ENCODE measurements around the gene ATP8A1. TPM values are rescaled to one million over a fixed set of nuclear protein-coding genes. Genes with fewer than 3 reads are reported as not detected.

The ATP8A1 gene
- total and polyA plus RNA-seq, 12 donors = 3.4 to 27.9 (median 17.5) TPM

GRCh38 chr4:42607011-42607726 lies 49.7 kb downstream of the ATP8A1 start:
- Histone ChIP-seq H3K4me3 (no peak overlapping the region), H3K27me3 (no peaks in the 10 kb centered on the region), H3K9me3 (no peaks in the 10 kb centered on the region), H3K36me3 (peaks cover 0 to 13% (median 0%) of the 10 kb centered on the region in 9 donors), H3K27ac (peak overlapping the region in 5 of 10 donors; percentile 14 to 48 (median 41)), H3K4me1 (peaks cover 0 to 77% (median 25%) of the 10 kb centered on the region in 9 donors)
- 50 to 60% methylated on average over 3 of the region's 3 CpGs for WGBS, 2 donors
- intact Hi-C loops (cut with DNase I) = loop anchor here in 2 of 10 donors (5.0 kb wide), 2 partner anchors 45 to 50 kb away; partner anchors contain the start of gene ATP8A1 (in 1 of the 2)
- no peak for TF ChIP-seq CTCF (IDR thresholded peaks at IDR 0.05)
- ATAC-seq (peak in 5 of 8 donors; percentile 23 to 60 (median 55)), DNase-seq (no peak)

- Histone ChIP-seq H3K27ac (peak overlapping the region in 5 of 10 donors; percentile 5 to 42 (median 35)), H3K9me3 (no peaks in the 10 kb centered on the region), H3K36me3 (peaks cover 0 to 1% (median 0%) of the 10 kb centered on the region in 9 donors), H3K4me1 (peaks cover 0 to 61% (median 25%) of the 10 kb centered on the region in 9 donors), H3K27me3 (no peaks in the 10 kb centered on the region), H3K4me3 (no peak overlapping the region)
- 43 to 51% methylated on average over 5 of the region's 5 CpGs for WGBS, 2 donors
- ATAC-seq = peak; percentile 52 to 86 (median 80)
- intact Hi-C loops (cut with DNase I) = loop anchor here in 2 of 10 donors (5.0 kb wide), 2 partner anchors 47 to 52 kb away; partner anchors contain the start of gene ATP8A1 (in 1 of the 2)
- no peak for TF ChIP-seq CTCF (IDR thresholded peaks at IDR 0.05)
- no peak for DNase-seq
Observed at GRCh38 chr4:42605264-42605663, 51.6 kb downstream of the ATP8A1 start.

- peak in 6 of 8 donors; percentile 30 to 70 (median 42) for ATAC-seq
- Histone ChIP-seq H3K4me1 (peaks cover 0 to 48% (median 25%) of the 10 kb centered on the region in 9 donors), H3K27me3 (no peaks in the 10 kb centered on the region), H3K9me3 (no peaks in the 10 kb centered on the region), H3K27ac (peak overlapping the region in 1 of 10 donors; percentile 26), H3K36me3 (no peaks in the 10 kb centered on the region), H3K4me3 (no peak overlapping the region)
- WGBS, 2 donors = 61 to 67% methylated on average over 2 of the region's 2 CpGs
- DNase-seq = no peak
- TF ChIP-seq CTCF (IDR thresholded peaks at IDR 0.05) = no peak
- intact Hi-C loops (cut with DNase I) = no loop called here
Observed at GRCh38 chr4:42603862-42604261, 53.0 kb downstream of the ATP8A1 start.

GRCh38 chr4:42600578-42600977 lies 56.3 kb downstream of the ATP8A1 start:
- peaks cover 0 to 22% (median 14%) of the 10 kb centered on the region in 9 donors for H3K4me1 ChIP-seq
- DNase-seq = no peak
- intact Hi-C loops (cut with DNase I) = no loop called here
- WGBS, 2 donors = 61 to 81% methylated on average over 2 of the region's 2 CpGs
- H3K9me3 ChIP-seq = no peaks in the 10 kb centered on the region
- H3K36me3 ChIP-seq = no peaks in the 10 kb centered on the region
- TF ChIP-seq CTCF (IDR thresholded peaks at IDR 0.05) = no peak
- no peak overlapping the region for H3K27ac ChIP-seq
- H3K27me3 ChIP-seq = no peaks in the 10 kb centered on the region
- ATAC-seq = no peak
- no peak overlapping the region for H3K4me3 ChIP-seq
